ENCODE measurements around the gene HIPK4. TPM values are rescaled to one million over a fixed set of nuclear protein-coding genes. Genes with fewer than 3 reads are reported as not detected.

The HIPK4 gene
- total and polyA plus RNA-seq, 9 of the 15 experiments (the other 6 are each of a cell fraction or from before 2014, with no cell fraction given): 0.06 to 0.09 TPM; not detected in 7

GRCh38 chr19:40378509-40378908, 11.5 kb downstream of the HIPK4 start:
- FAIRE-seq: peak; percentile 46
- no peaks in the 10 kb centered on the region for H3K9me1 ChIP-seq (ENCODE audit: control insufficient read depth, insufficient read depth, low read length)
- H3K9me3 ChIP-seq (replicated peaks; ENCODE audit: control insufficient read depth, insufficient read depth, low read depth, low read length): no peaks in the 10 kb centered on the region

More at GRCh38 chr19:40378509-40378908, 11.5 kb downstream of the HIPK4 start:
- intact Hi-C loops (cut with micrococcal nuclease): no loop called here
- Histone ChIP-seq H3K4me3 (no peak overlapping the region), H3K4me2 (ENCODE audit: insufficient read depth, low read length) (no peak overlapping the region), H4K20me1 (replicated peaks; ENCODE audit: control insufficient read depth, insufficient read depth, low read length) (0 out of 2 replicates have a peak, but pooled peaks cover 5% of the 10 kb centered on the region), H3K27me3 (ENCODE audit: control insufficient read depth in 2 of 2, insufficient read depth in 2 of 2, low read length in 2 of 2) (no peaks in the 10 kb centered on the region), H2AFZ (ENCODE audit: low read depth, low read length) (no peak overlapping the region), H3K27ac (ENCODE audit: extremely low read depth, low read depth, low read length) (no peak overlapping the region; the same call in 2 of the 3 replicates), H3K9ac (ENCODE audit: insufficient read depth in 1 of 2, low read depth in 2 of 2, low read length in 2 of 2) (no peak overlapping the region), H3K36me3 (ENCODE audit: control insufficient read depth, insufficient read depth, low read length) (peaks cover 25% of the 10 kb centered on the region; the same call in 2 of the 3 replicates), H3K79me2 (ENCODE audit: control insufficient read depth, insufficient read depth, low read length) (no peaks in the 10 kb centered on the region), H3K4me1 (replicated peaks in 1 of 2; ENCODE audit: control insufficient read depth in 2 of 2, insufficient read depth in 2 of 2, low read length in 2 of 2) (peaks cover 0 to 30% of the 10 kb centered on the region in 2 experiments; a peak in 1 of 5 replicates)
- CTCF ChIA-PET (ENCODE audit: low intra/inter-chr PET ratio): no interaction called here
- TF ChIP-seq ZNF644 (tag; IDR thresholded peaks at IDR 0.05; ENCODE audit: low read depth) (no peak), CREB1 (IDR thresholded peaks at IDR 0.05) (no peak), CREB1 (CRISPR knock-in tag; IDR thresholded peaks at IDR 0.05) (no peak), EZH2 (IDR thresholded peaks at IDR 0.05; ENCODE audit: borderline replicate concordance, low read depth, low read length) (no peak), GABPB2 (CRISPR knock-in tag; conservative IDR thresholded peaks at IDR 0.05) (no peak), WHSC1 (IDR thresholded peaks at IDR 0.05; ENCODE audit: low read length) (no peak), RFX7 (CRISPR knock-in tag; IDR thresholded peaks at IDR 0.05) (no peak), ZBTB33 (CRISPR knock-in tag; IDR thresholded peaks at IDR 0.05) (no peak), SMAD1 (IDR thresholded peaks at IDR 0.05; ENCODE audit: low read depth, low read length, partially characterized antibody) (no peak), CC2D1A (IDR thresholded peaks at IDR 0.05) (no peak), SREBF1 (IDR thresholded peaks at IDR 0.05; ENCODE audit: borderline replicate concordance, low read depth, low read length) (no peak), ZNF165 (CRISPR knock-in tag; IDR thresholded peaks at IDR 0.05; ENCODE audit: borderline replicate concordance) (no peak), HMGN3 (IDR thresholded peaks at IDR 0.05; ENCODE audit: borderline replicate concordance, extremely low read depth, insufficient read length, low read depth, low read length) (no peak), RBM14 (IDR thresholded peaks at IDR 0.05; ENCODE audit: borderline replicate concordance, insufficient read depth, low read depth, low read length) (no peak), ZC3H4 (CRISPR knock-in tag; IDR thresholded peaks at IDR 0.05; ENCODE audit: borderline replicate concordance) (no peak)
- TF ChIP-seq, protein P1, sequence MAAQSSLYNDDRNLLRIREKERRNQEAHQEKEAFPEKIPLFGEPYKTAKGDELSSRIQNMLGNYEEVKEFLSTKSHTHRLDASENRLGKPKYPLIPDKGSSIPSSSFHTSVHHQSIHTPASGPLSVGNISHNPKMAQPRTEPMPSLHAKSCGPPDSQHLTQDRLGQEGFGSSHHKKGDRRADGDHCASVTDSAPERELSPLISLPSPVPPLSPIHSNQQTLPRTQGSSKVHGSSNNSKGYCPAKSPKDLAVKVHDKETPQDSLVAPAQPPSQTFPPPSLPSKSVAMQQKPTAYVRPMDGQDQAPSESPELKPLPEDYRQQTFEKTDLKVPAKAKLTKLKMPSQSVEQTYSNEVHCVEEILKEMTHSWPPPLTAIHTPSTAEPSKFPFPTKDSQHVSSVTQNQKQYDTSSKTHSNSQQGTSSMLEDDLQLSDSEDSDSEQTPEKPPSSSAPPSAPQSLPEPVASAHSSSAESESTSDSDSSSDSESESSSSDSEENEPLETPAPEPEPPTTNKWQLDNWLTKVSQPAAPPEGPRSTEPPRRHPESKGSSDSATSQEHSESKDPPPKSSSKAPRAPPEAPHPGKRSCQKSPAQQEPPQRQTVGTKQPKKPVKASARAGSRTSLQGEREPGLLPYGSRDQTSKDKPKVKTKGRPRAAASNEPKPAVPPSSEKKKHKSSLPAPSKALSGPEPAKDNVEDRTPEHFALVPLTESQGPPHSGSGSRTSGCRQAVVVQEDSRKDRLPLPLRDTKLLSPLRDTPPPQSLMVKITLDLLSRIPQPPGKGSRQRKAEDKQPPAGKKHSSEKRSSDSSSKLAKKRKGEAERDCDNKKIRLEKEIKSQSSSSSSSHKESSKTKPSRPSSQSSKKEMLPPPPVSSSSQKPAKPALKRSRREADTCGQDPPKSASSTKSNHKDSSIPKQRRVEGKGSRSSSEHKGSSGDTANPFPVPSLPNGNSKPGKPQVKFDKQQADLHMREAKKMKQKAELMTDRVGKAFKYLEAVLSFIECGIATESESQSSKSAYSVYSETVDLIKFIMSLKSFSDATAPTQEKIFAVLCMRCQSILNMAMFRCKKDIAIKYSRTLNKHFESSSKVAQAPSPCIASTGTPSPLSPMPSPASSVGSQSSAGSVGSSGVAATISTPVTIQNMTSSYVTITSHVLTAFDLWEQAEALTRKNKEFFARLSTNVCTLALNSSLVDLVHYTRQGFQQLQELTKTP (IDR thresholded peaks at IDR 0.05; ENCODE audit: low read depth in 1 of 2, partially characterized antibody in 2 of 2): no peak
- TF ChIP-seq, protein P2, sequence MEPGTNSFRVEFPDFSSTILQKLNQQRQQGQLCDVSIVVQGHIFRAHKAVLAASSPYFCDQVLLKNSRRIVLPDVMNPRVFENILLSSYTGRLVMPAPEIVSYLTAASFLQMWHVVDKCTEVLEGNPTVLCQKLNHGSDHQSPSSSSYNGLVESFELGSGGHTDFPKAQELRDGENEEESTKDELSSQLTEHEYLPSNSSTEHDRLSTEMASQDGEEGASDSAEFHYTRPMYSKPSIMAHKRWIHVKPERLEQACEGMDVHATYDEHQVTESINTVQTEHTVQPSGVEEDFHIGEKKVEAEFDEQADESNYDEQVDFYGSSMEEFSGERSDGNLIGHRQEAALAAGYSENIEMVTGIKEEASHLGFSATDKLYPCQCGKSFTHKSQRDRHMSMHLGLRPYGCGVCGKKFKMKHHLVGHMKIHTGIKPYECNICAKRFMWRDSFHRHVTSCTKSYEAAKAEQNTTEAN (CRISPR knock-in tag; IDR thresholded peaks at IDR 0.05): no peak
- no TSS peak for BruUV-seq (replicated peaks)
- in situ Hi-C loops (cut with MboI): no loop called here
- WGBS (ENCODE audit: insufficient coverage, low coverage, missing lambda C conversion rate): 78% methylated on average over 2 of the region's 2 CpGs
- ATAC-seq: no peak
- DNase-seq (ENCODE audit: extremely low read depth in 1 of 4, low spot score in 3 of 4): no peak
- POLR2A ChIA-PET: interaction anchor here (0.6 kb wide), 1 partner anchor 170 kb away, joined by 4 read pairs; no protein-coding TSS in a partner anchor

Measured in K562 (cell line).